K562 (cell line): ENCODE data around the gene FCHSD1. TPM values are rescaled to one million over a fixed set of nuclear protein-coding genes. Genes with fewer than 3 reads are reported as not detected.

ENCODE experiments used
- ARID1B ChIP-seq: fragments of 450-650 bp; IDR thresholded peaks from 2 replicates; pipeline ENCODE4 v1.6.1; 2016; ENCODE audit warnings: antibody characterized with exemption, mild to moderate bottlenecking, inconsistent platforms
- ESRRA ChIP-seq: fragments of 450-650 bp; IDR thresholded peaks from 2 replicates; pipeline ENCODE4 v1.6.1; 2014; ENCODE audit warnings: low read depth, mild to moderate bottlenecking, moderate library complexity, borderline replicate concordance
- HMGN3 ChIP-seq: IDR thresholded peaks from 2 replicates; pipeline ENCODE4 v1.6.1; 2011; ENCODE audit warnings: borderline replicate concordance, low read depth, mild to moderate bottlenecking, mixed read lengths, low read length; ENCODE audit not compliant: insufficient read length; ENCODE audit errors: extremely low read depth
- KDM5B ChIP-seq: fragments of 200-600 bp; sonication (generic); IDR thresholded peaks from 2 replicates; pipeline ENCODE4 v1.6.1; 2012; ENCODE audit warnings: low read depth, mild to moderate bottlenecking, moderate library complexity, low read length, control low read depth, inconsistent platforms; ENCODE audit not compliant: insufficient replicate concordance
- PHTF2 ChIP-seq: fragments of 250-450 bp; sonication (Bioruptor Pico); IDR thresholded peaks from 2 replicates; pipeline ENCODE4 v1.5.0; 2021; ENCODE audit warnings: mild to moderate bottlenecking
- PRPF4 ChIP-seq: fragments of 200-400 bp; formaldehyde crosslinking; IDR thresholded peaks from one replicate; pipeline ENCODE4 v1.6.1; 2017; ENCODE audit warnings: low read length, low read depth, mild to moderate bottlenecking; ENCODE audit not compliant: insufficient read depth, poor library complexity, severe bottlenecking
- RHOXF2B ChIP-seq: fragments of 250-450 bp; sonication (Bioruptor Pico); conservative IDR thresholded peaks from 2 replicates; pipeline ENCODE4 v1.5.1; 2021
- ZNF282 ChIP-seq: sonication (generic); formaldehyde crosslinking; IDR thresholded peaks from 2 replicates; pipeline ENCODE4 v1.8.1; 2023; ENCODE audit warnings: missing genetic modification reagents
- ZNF764 ChIP-seq: fragments of 250-450 bp; sonication (Bioruptor Pico); IDR thresholded peaks from 2 replicates; pipeline ENCODE4 v1.4.0; 2020; ENCODE audit warnings: low read depth, mild to moderate bottlenecking, moderate library complexity
- polyA plus RNA-seq, 8 experiments: library from polyadenylated mRNA; depleted of rRNA in 4 of 8; stranded (reverse) in 5 of 8; unstranded in 3 of 8; fragments of >200 nt; fragmentation: Nextera tagmentation in 2 of 8; fragmentation: Illumina TruSeq in 1 of 8; extraction: Ambion mirVana in 2 of 8; extraction: Trizol in 1 of 8; gene quantifications; 2 replicates each; pipeline versions ENCODE4 v1.2.1 to v1.2.3, GENCODE V29; 2011 to 2014; ENCODE audit warnings: inconsistent platforms in 1 of 8, missing spikeins in 1 of 8
- total RNA-seq, 7 experiments: library from RNA; depleted of rRNA in 6 of 7; stranded (reverse); fragments of >200 nt in 6 of 7; fragmentation: Illumina TruSeq in 2 of 7; extraction: Trizol in 2 of 7; gene quantifications; 2 replicates each; pipeline versions ENCODE4 v1.2.1 to v1.2.3, GENCODE V29; 2011 to 2021; ENCODE audit warnings: low replicate concordance in 1 of 7
- TF ChIP-seq, protein P1 (sequence below): IDR thresholded peaks from 2 replicates; pipeline ENCODE4 v1.6.1; 2011; ENCODE audit not compliant: insufficient read length; ENCODE audit errors: extremely low read depth
- TF ChIP-seq, protein P2 (sequence below): fragments of 250-450 bp; sonication (Bioruptor Pico); IDR thresholded peaks from 2 replicates; pipeline ENCODE4 v1.5.0; 2021; ENCODE audit warnings: mild to moderate bottlenecking, borderline replicate concordance
- TF ChIP-seq, protein P3 (sequence below): sonication (generic); formaldehyde crosslinking; IDR thresholded peaks from 2 replicates; pipeline ENCODE4 v1.8.1; 2022; ENCODE audit warnings: missing genetic modification reagents
- TF ChIP-seq, protein P4 (sequence below): sonication (generic); formaldehyde crosslinking; IDR thresholded peaks from 2 replicates; pipeline ENCODE4 v1.8.1; 2023; ENCODE audit warnings: mild to moderate bottlenecking, missing genetic modification reagents
- TF ChIP-seq, protein P5 (sequence below): fragments of 450-650 bp; IDR thresholded peaks from one replicate; pipeline ENCODE4 v1.6.1; 2018; ENCODE audit warnings: mild to moderate bottlenecking, moderate library complexity; ENCODE audit not compliant: partially characterized antibody
- TF ChIP-seq, protein P6 (sequence below): fragments of 450-650 bp; IDR thresholded peaks from 2 replicates; pipeline ENCODE4 v1.6.1; 2016
- TF ChIP-seq, protein P7 (sequence below): fragments of 450-650 bp; IDR thresholded peaks from 2 replicates; pipeline ENCODE4 v1.7.0; 2016; ENCODE audit warnings: borderline replicate concordance

Gene FCHSD1
- total and polyA plus RNA-seq, 9 of the 15 experiments (the other 6 are each of a cell fraction or from before 2014, with no cell fraction given) = 0.35 to 37.5 (median 13.6) TPM

DNA sequence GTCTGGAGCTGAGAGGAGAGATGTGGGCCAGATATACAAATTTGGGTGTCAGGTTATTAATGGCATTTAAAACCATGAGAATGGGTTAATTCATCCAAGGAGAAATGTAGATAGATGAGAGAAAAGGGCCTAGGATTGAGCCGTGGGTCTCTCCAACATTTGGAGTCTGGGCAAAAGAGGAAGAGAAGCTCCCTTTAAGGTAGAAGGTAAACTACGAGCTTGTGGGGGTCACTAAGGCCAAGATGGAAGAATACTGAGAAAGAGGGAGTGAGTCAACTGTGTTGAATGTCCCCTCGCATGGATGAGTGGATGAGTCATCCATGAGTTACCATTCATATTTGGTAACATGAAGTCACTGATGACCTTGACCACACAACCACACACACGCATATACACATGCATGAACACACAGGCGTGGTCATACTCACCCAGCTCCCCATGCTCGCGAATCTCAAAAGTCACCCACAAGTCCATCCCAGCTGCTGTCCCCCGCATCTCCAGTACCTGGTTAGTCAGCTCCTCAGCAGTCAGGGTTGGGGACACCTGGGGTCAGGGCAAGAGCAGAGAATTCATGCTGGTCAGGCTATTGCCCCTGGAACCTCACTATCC, 6.8 kb upstream of the FCHSD1 start (continued):
- TF ChIP-seq, protein P1, sequence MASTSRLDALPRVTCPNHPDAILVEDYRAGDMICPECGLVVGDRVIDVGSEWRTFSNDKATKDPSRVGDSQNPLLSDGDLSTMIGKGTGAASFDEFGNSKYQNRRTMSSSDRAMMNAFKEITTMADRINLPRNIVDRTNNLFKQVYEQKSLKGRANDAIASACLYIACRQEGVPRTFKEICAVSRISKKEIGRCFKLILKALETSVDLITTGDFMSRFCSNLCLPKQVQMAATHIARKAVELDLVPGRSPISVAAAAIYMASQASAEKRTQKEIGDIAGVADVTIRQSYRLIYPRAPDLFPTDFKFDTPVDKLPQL = no peak
- no peak for TF ChIP-seq KDM5B
- no peak for TF ChIP-seq PHTF2 (CRISPR knock-in tag)
- TF ChIP-seq, protein P2, sequence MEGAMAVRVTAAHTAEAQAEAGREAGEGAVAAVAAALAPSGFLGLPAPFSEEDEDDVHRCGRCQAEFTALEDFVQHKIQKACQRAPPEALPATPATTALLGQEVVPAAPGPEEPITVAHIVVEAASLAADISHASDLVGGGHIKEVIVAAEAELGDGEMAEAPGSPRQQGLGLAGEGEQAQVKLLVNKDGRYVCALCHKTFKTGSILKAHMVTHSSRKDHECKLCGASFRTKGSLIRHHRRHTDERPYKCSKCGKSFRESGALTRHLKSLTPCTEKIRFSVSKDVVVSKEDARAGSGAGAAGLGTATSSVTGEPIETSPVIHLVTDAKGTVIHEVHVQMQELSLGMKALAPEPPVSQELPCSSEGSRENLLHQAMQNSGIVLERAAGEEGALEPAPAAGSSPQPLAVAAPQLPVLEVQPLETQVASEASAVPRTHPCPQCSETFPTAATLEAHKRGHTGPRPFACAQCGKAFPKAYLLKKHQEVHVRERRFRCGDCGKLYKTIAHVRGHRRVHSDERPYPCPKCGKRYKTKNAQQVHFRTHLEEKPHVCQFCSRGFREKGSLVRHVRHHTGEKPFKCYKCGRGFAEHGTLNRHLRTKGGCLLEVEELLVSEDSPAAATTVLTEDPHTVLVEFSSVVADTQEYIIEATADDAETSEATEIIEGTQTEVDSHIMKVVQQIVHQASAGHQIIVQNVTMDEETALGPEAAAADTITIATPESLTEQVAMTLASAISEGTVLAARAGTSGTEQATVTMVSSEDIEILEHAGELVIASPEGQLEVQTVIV = no peak
- TF ChIP-seq, protein P3, sequence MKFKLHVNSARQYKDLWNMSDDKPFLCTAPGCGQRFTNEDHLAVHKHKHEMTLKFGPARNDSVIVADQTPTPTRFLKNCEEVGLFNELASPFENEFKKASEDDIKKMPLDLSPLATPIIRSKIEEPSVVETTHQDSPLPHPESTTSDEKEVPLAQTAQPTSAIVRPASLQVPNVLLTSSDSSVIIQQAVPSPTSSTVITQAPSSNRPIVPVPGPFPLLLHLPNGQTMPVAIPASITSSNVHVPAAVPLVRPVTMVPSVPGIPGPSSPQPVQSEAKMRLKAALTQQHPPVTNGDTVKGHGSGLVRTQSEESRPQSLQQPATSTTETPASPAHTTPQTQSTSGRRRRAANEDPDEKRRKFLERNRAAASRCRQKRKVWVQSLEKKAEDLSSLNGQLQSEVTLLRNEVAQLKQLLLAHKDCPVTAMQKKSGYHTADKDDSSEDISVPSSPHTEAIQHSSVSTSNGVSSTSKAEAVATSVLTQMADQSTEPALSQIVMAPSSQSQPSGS = peak; percentile 80; the same call in 1 of the 2 replicates
- peak; percentile 69 for TF ChIP-seq ARID1B
- TF ChIP-seq PRPF4 = no peak
- TF ChIP-seq ZNF282 (CRISPR knock-in tag) = no peak
- TF ChIP-seq, protein P4, sequence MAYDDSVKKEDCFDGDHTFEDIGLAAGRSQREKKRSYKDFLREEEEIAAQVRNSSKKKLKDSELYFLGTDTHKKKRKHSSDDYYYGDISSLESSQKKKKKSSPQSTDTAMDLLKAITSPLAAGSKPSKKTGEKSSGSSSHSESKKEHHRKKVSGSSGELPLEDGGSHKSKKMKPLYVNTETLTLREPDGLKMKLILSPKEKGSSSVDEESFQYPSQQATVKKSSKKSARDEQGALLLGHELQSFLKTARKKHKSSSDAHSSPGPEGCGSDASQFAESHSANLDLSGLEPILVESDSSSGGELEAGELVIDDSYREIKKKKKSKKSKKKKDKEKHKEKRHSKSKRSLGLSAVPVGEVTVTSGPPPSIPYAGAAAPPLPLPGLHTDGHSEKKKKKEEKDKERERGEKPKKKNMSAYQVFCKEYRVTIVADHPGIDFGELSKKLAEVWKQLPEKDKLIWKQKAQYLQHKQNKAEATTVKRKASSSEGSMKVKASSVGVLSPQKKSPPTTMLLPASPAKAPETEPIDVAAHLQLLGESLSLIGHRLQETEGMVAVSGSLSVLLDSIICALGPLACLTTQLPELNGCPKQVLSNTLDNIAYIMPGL (CRISPR knock-in tag) = no peak
- TF ChIP-seq, protein P5, sequence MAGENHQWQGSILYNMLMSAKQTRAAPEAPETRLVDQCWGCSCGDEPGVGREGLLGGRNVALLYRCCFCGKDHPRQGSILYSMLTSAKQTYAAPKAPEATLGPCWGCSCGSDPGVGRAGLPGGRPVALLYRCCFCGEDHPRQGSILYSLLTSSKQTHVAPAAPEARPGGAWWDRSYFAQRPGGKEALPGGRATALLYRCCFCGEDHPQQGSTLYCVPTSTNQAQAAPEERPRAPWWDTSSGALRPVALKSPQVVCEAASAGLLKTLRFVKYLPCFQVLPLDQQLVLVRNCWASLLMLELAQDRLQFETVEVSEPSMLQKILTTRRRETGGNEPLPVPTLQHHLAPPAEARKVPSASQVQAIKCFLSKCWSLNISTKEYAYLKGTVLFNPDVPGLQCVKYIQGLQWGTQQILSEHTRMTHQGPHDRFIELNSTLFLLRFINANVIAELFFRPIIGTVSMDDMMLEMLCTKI = no peak
- no peak for TF ChIP-seq HMGN3
- TF ChIP-seq, protein P6, sequence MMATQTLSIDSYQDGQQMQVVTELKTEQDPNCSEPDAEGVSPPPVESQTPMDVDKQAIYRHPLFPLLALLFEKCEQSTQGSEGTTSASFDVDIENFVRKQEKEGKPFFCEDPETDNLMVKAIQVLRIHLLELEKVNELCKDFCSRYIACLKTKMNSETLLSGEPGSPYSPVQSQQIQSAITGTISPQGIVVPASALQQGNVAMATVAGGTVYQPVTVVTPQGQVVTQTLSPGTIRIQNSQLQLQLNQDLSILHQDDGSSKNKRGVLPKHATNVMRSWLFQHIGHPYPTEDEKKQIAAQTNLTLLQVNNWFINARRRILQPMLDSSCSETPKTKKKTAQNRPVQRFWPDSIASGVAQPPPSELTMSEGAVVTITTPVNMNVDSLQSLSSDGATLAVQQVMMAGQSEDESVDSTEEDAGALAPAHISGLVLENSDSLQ = no peak
- TF ChIP-seq, protein P7, sequence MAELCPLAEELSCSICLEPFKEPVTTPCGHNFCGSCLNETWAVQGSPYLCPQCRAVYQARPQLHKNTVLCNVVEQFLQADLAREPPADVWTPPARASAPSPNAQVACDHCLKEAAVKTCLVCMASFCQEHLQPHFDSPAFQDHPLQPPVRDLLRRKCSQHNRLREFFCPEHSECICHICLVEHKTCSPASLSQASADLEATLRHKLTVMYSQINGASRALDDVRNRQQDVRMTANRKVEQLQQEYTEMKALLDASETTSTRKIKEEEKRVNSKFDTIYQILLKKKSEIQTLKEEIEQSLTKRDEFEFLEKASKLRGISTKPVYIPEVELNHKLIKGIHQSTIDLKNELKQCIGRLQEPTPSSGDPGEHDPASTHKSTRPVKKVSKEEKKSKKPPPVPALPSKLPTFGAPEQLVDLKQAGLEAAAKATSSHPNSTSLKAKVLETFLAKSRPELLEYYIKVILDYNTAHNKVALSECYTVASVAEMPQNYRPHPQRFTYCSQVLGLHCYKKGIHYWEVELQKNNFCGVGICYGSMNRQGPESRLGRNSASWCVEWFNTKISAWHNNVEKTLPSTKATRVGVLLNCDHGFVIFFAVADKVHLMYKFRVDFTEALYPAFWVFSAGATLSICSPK = no peak
- TF ChIP-seq RHOXF2B (CRISPR knock-in tag) = no peak
- TF ChIP-seq ZNF764 = no peak
- peak; percentile 75 for TF ChIP-seq ESRRA
